Measurements from ENCODE around the gene TTC32. TPM values are rescaled to one million over a fixed set of nuclear protein-coding genes. Genes with fewer than 3 reads are reported as not detected.
"Not testable (repeated sequence)": the region's sequence is repeated elsewhere in the genome, so short reads cannot be mapped to it uniquely, and the experiment has no call there.

The TTC32 gene
- total and polyA plus RNA-seq, 2 of the 4 experiments (the other 2 are of a cell fraction) = 1.1 to 3.9 TPM

- H3K4ac ChIP-seq (ENCODE audit: low read depth, low read length); H3K9ac ChIP-seq (ENCODE audit: low read depth, low read length); H4K20me1 ChIP-seq (ENCODE audit: insufficient read depth, low read length); BruUV-seq (replicated peaks); H2BK5ac ChIP-seq (ENCODE audit: low read depth, low read length, poor library complexity, severe bottlenecking); H3K23ac ChIP-seq (ENCODE audit: low read depth, low read length); H2BK120ac ChIP-seq (ENCODE audit: low read depth, low read length); H3K27ac ChIP-seq (ENCODE audit: insufficient read depth, low read length); H2BK20ac ChIP-seq (ENCODE audit: low read depth, low read length); intact Hi-C loops (cut with micrococcal nuclease); H3K9me1 ChIP-seq (ENCODE audit: insufficient read depth, low read length); H3K18ac ChIP-seq (ENCODE audit: low read depth, low read length); dilution Hi-C loops (cut with HindIII; ENCODE audit: low sequenced_read_pairs, unreplicated experiment); H2BK15ac ChIP-seq (ENCODE audit: low read depth, low read length); in situ Hi-C loops (cut with MboI; ENCODE audit: low sequenced_read_pairs); H3K79me1 ChIP-seq (ENCODE audit: low read depth in 1 of 2, low read length in 2 of 2); H2AK9ac ChIP-seq (replicated peaks; ENCODE audit: low read depth, low read length, poor library complexity); H3K27me3 ChIP-seq (ENCODE audit: control insufficient read depth, insufficient read depth, low read length); H3K4me1 ChIP-seq (ENCODE audit: control insufficient read depth, insufficient read depth, low read length); H2AK5ac ChIP-seq (ENCODE audit: low read depth, low read length); H4K5ac ChIP-seq (ENCODE audit: low read depth, low read length); H3K4me2 ChIP-seq (ENCODE audit: low read depth, low read length); POLR2A ChIA-PET (ENCODE audit: unreplicated experiment); H2AFZ ChIP-seq (replicated peaks; ENCODE audit: low read length, poor library complexity); ATAC-seq (ENCODE audit: low read depth); H3K9me3 ChIP-seq (ENCODE audit: control insufficient read depth, insufficient read depth, low read length); H4K91ac ChIP-seq (ENCODE audit: insufficient read depth, low read depth, low read length); CTCF ChIA-PET; H4K8ac ChIP-seq (ENCODE audit: low read depth in 2 of 2, low read length in 2 of 2); H3K56ac ChIP-seq (ENCODE audit: extremely low read depth, insufficient read depth, low read length); DNase-seq; H3K14ac ChIP-seq (replicated peaks; ENCODE audit: low read depth, low read length); H3K4me3 ChIP-seq (ENCODE audit: insufficient read depth, low read depth, low read length): not testable (repeated sequence)
- WGBS, 2 experiments (ENCODE audit: extremely low coverage in 2 of 2, insufficient read length in 1 of 2) = no CpG with 5 or more reads among the region's 1 CpG
- peaks cover 13% of the 10 kb centered on the region for H3K36me3 ChIP-seq (ENCODE audit: control insufficient read depth, insufficient read depth, low read length)
Observed at GRCh38 chr2:19927816-19928215, 26.0 kb upstream of the TTC32 start.

DNA sequence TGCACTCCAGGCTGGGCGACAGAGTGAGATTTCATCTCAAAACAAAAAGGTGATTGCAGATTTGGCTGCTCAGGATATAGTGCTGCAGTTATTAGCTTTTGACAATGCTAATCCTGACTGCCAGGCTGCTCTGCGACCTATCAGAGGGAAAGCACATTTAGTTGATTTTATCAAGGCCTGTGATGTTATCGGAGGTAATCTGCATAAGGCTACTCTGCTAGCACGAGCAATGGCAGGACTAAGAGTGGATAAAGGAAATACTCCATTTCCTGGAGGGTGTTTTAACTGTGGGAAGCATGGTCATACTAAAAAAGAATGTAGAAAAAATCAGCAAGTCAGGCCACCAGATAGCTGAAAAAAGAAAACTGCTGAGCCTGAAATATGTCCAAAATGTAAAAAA, 22.7 kb upstream of the TTC32 start:
- H3K27ac ChIP-seq (ENCODE audit: insufficient read depth, low read length); H3K23ac ChIP-seq (ENCODE audit: low read depth, low read length); BruUV-seq (replicated peaks); H4K20me1 ChIP-seq (ENCODE audit: insufficient read depth, low read length); H2BK5ac ChIP-seq (ENCODE audit: low read depth, low read length, poor library complexity, severe bottlenecking); H3K14ac ChIP-seq (replicated peaks; ENCODE audit: low read depth, low read length); H2AK5ac ChIP-seq (ENCODE audit: low read depth, low read length); intact Hi-C loops (cut with micrococcal nuclease); POLR2A ChIA-PET (ENCODE audit: unreplicated experiment); DNase-seq; H4K91ac ChIP-seq (ENCODE audit: insufficient read depth, low read depth, low read length); H3K9me1 ChIP-seq (ENCODE audit: insufficient read depth, low read length); H3K36me3 ChIP-seq (ENCODE audit: control insufficient read depth, insufficient read depth, low read length); H2AFZ ChIP-seq (replicated peaks; ENCODE audit: low read length, poor library complexity); H2AK9ac ChIP-seq (replicated peaks; ENCODE audit: low read depth, low read length, poor library complexity); ATAC-seq (ENCODE audit: low read depth); H2BK20ac ChIP-seq (ENCODE audit: low read depth, low read length); H3K56ac ChIP-seq (ENCODE audit: extremely low read depth, insufficient read depth, low read length); H3K4ac ChIP-seq (ENCODE audit: low read depth, low read length); dilution Hi-C loops (cut with HindIII; ENCODE audit: low sequenced_read_pairs, unreplicated experiment); H3K4me1 ChIP-seq (ENCODE audit: control insufficient read depth, insufficient read depth, low read length); H4K5ac ChIP-seq (ENCODE audit: low read depth, low read length); CTCF ChIA-PET; H4K8ac ChIP-seq (ENCODE audit: low read depth in 2 of 2, low read length in 2 of 2); H3K4me2 ChIP-seq (ENCODE audit: low read depth, low read length); H3K18ac ChIP-seq (ENCODE audit: low read depth, low read length); H2BK120ac ChIP-seq (ENCODE audit: low read depth, low read length); H3K9me3 ChIP-seq (ENCODE audit: control insufficient read depth, insufficient read depth, low read length); H3K4me3 ChIP-seq (ENCODE audit: insufficient read depth, low read depth, low read length); H3K27me3 ChIP-seq (ENCODE audit: control insufficient read depth, insufficient read depth, low read length); H3K9ac ChIP-seq (ENCODE audit: low read depth, low read length); H2BK15ac ChIP-seq (ENCODE audit: low read depth, low read length); H3K79me1 ChIP-seq (ENCODE audit: low read depth in 1 of 2, low read length in 2 of 2); in situ Hi-C loops (cut with MboI; ENCODE audit: low sequenced_read_pairs): not testable (repeated sequence)
- WGBS, 2 experiments (ENCODE audit: extremely low coverage in 2 of 2, insufficient read length in 1 of 2) = 96% methylated on average over 3 of the region's 4 CpGs; no CpG with 5 or more reads in 1 of the 2 experiments

Data from IMR-90 (cell line).